Measurements from ENCODE around the gene ARHGEF11.

DNA sequence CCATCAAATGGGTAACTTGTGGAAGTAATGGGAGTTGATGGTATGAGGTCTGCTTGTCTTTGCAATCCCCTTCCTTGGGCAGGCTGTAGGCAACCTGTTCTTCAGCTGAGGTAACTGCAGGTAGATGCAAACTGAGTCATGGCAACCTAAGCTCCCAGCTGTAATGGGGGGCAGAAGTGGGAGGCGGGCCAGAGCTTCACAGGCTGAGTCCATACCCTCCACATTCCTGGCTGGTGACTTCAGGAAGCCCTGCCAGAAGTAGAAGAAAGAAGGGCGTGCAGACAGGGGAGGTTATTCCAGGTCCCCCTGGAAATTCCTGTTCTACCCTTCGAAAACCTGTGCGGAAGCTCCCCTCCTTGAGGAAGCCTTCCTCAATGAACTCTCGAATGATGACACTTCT, 44.9 kb downstream of the ARHGEF11 start:
- TF ChIP-seq, protein P1, sequence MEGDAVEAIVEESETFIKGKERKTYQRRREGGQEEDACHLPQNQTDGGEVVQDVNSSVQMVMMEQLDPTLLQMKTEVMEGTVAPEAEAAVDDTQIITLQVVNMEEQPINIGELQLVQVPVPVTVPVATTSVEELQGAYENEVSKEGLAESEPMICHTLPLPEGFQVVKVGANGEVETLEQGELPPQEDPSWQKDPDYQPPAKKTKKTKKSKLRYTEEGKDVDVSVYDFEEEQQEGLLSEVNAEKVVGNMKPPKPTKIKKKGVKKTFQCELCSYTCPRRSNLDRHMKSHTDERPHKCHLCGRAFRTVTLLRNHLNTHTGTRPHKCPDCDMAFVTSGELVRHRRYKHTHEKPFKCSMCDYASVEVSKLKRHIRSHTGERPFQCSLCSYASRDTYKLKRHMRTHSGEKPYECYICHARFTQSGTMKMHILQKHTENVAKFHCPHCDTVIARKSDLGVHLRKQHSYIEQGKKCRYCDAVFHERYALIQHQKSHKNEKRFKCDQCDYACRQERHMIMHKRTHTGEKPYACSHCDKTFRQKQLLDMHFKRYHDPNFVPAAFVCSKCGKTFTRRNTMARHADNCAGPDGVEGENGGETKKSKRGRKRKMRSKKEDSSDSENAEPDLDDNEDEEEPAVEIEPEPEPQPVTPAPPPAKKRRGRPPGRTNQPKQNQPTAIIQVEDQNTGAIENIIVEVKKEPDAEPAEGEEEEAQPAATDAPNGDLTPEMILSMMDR (IDR thresholded peaks at IDR 0.05 in 8 of 11, conservative IDR thresholded peaks at IDR 0.05 in 3 of 11) = no peak
- TF ChIP-seq POLR2A (IDR thresholded peaks at IDR 0.05) = no peak

All from spleen (tissue), 7 donors.